CD4-positive, alpha-beta T cell (primary cell): ENCODE data around the gene PTPRM. TPM values are rescaled to one million over a fixed set of nuclear protein-coding genes. Genes with fewer than 3 reads are reported as not detected.

Experiments used
- ATAC-seq: fragments of 200-7000 bp; cut with Tn5 transposase; one replicate; pipeline ENCODE4 v1.10.0; 2022; ENCODE audit warnings: mild to moderate bottlenecking; ENCODE audit not compliant: poor library complexity
- CTCF ChIA-PET: fragments of 350-600 bp; sonication (Branson Sonifier 250); formaldehyde crosslinking; loops from one replicate; lab custom pipeline; 2021; ENCODE audit warnings: antibody characterized with exemption, inconsistent platforms; lab: Charles Lee
- POLR2A ChIA-PET: fragments of 350-600 bp; sonication (Branson Sonifier 250); formaldehyde crosslinking; loops from one replicate; lab custom pipeline; 2021; ENCODE audit warnings: antibody characterized with exemption, inconsistent platforms; lab: Charles Lee
- DNase-seq, 14 experiments: peaks; one replicate each; pipeline ENCODE4 v3.0.0-alpha.2; 2013 to 2020; ENCODE audit warnings: mixed read lengths in 2 of 14
- H3K27ac ChIP-seq, 2 donors: one replicate each; pipeline versions ENCODE4 v1.5.1 to v1.7.0; 2013; ENCODE audit warnings: low read length in 2 of 2, low read depth in 1 of 2, mild to moderate bottlenecking in 1 of 2
- H3K27me3 ChIP-seq, 2 experiments: 1 replicate in 1 of 2; 2 replicates in 1 of 2; pipeline versions ENCODE4 v1.6.1 to v1.7.0; 2013; ENCODE audit warnings: low read length in 2 of 2, control low read depth in 1 of 2, mild to moderate bottlenecking in 1 of 2, moderate library complexity in 1 of 2; ENCODE audit not compliant: insufficient read depth in 2 of 2, control insufficient read depth in 1 of 2
- H3K36me3 ChIP-seq: one replicate; pipeline ENCODE4 v1.6.1; 2013; ENCODE audit warnings: low read length, control low read depth; ENCODE audit not compliant: insufficient read depth
- H3K4me1 ChIP-seq: one replicate; pipeline ENCODE4 v1.6.1; 2013; ENCODE audit warnings: low read length, control low read depth; ENCODE audit not compliant: insufficient read depth
- H3K4me3 ChIP-seq: one replicate; pipeline ENCODE4 v1.5.1; 2013; ENCODE audit warnings: mild to moderate bottlenecking, low read length, moderate library complexity
- H3K9me3 ChIP-seq, 2 experiments: 1 replicate in 1 of 2; 2 replicates in 1 of 2; pipeline versions ENCODE4 v1.6.1 to v1.7.0; 2013; ENCODE audit warnings: low read length in 2 of 2, mild to moderate bottlenecking in 2 of 2, control low read depth in 1 of 2, moderate library complexity in 1 of 2; ENCODE audit not compliant: control insufficient read depth in 1 of 2, insufficient read depth in 1 of 2
- H3K27ac Mint-ChIP-seq: one replicate; pipeline ENCODE4 v1.8.0; 2020; ENCODE audit warnings: mixed read lengths
- H3K27me3 Mint-ChIP-seq: one replicate; pipeline ENCODE4 v1.8.0; 2021; ENCODE audit warnings: mixed read lengths
- H3K36me3 Mint-ChIP-seq: one replicate; pipeline ENCODE4 v1.8.0; 2021; ENCODE audit warnings: low read depth, mixed read lengths
- H3K4me1 Mint-ChIP-seq: one replicate; pipeline ENCODE4 v1.8.0; 2021; ENCODE audit warnings: low read depth, mixed read lengths
- H3K4me3 Mint-ChIP-seq: one replicate; pipeline ENCODE4 v1.8.0; 2020; ENCODE audit warnings: mild to moderate bottlenecking, mixed read lengths
- H3K9me3 Mint-ChIP-seq: one replicate; pipeline ENCODE4 v1.8.0; 2020; ENCODE audit warnings: mixed read lengths
- CTCF ChIP-seq: fragments of 200-600 bp; IDR thresholded peaks from one replicate; pipeline ENCODE4 v1.8.0; 2022; ENCODE audit warnings: antibody characterized with exemption, mild to moderate bottlenecking
- intact Hi-C, 2 experiments: fragments of 100-400 bp; cut with DNase I in 1 of 2; cut with micrococcal nuclease in 1 of 2; formaldehyde crosslinking; loops; one replicate each; pipeline versions ENCODE4 v1.15.1 to v1.9.0; 2023 to 2025; cut with DNase I, micrococcal nuclease
- total RNA-seq, 174 experiments: library from RNA in 2 of 174; stranded (reverse) in 2 of 174; gene quantifications; one replicate each; pipeline ENCODE4 v1.2.3 and lab custom pipeline; 2021 to 2026

Gene PTPRM
- total RNA-seq, 2 experiments from 2014 or later = 21.7 to 21.9 TPM

DNA sequence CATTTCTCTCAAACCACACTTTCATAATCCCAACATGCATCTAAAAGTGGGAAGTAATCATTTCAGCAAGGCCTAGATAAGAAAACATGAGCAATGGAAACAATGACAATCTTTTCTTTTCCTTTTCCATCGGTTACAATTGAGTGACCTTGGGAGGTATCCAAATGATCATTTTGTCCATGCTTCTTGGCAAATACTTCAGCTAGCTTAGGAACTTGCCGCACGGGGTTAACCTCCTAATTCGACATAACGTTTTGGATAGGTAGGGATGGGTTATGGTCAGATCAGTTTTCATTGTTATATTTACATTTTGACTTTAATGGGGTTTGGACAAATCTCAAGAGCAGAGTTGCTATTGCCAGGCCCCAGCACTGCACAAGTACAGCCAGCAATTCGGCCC, 4.6 kb upstream of the PTPRM start:
- Histone ChIP-seq H3K27ac (no peak overlapping the region), H3K4me3 (no peak overlapping the region), H3K36me3 (no peaks in the 10 kb centered on the region), H3K4me1 (peaks cover 2% of the 10 kb centered on the region), H3K9me3 (no peaks in the 10 kb centered on the region), H3K27me3 (peaks cover 10 to 17% of the 10 kb centered on the region in 2 experiments)
- Mint-ChIP-seq H3K36me3 (no peaks in the 10 kb centered on the region), H3K4me3 (no peak overlapping the region), H3K27me3 (peaks cover 50% of the 10 kb centered on the region), H3K27ac (no peak overlapping the region), H3K4me1 (peaks cover 5% of the 10 kb centered on the region), H3K9me3 (no peaks in the 10 kb centered on the region)
- DNase-seq = no peak
- no peak for ATAC-seq
- TF ChIP-seq CTCF = no peak
- POLR2A ChIA-PET = no interaction called here
- CTCF ChIA-PET = no interaction called here
- intact Hi-C loops = no loop called here

- intact Hi-C loops = loop anchor here in 1 of 2 experiments (5.0 kb wide), 1 partner anchor 1042 kb away; the partner anchor contains the start of gene RAB12
- CTCF ChIA-PET = interaction anchor here (1.0 kb wide), 1 partner anchor 39 kb away, joined by 3 read pairs; no protein-coding TSS in a partner anchor
- Histone ChIP-seq H3K27me3 (peaks cover 24 to 28% of the 10 kb centered on the region in 2 experiments), H3K27ac (no peak overlapping the region), H3K4me3 (no peak overlapping the region), H3K9me3 (peaks cover 0 to 4% of the 10 kb centered on the region in 2 experiments), H3K36me3 (no peaks in the 10 kb centered on the region), H3K4me1 (peaks cover 3% of the 10 kb centered on the region)
- no peaks in the 10 kb centered on the region for H3K36me3 Mint-ChIP-seq
- no peak for TF ChIP-seq CTCF
- H3K4me3 Mint-ChIP-seq = peak overlapping the region; percentile 62
- no peak for DNase-seq
- peaks cover 64% of the 10 kb centered on the region for H3K27me3 Mint-ChIP-seq
- H3K4me1 Mint-ChIP-seq = peaks cover 14% of the 10 kb centered on the region
- no peaks in the 10 kb centered on the region for H3K9me3 Mint-ChIP-seq
- no peak overlapping the region for H3K27ac Mint-ChIP-seq
- no peak for ATAC-seq
- POLR2A ChIA-PET = no interaction called here
Observed at GRCh38 chr18:7565677-7566076, 1.4 kb upstream of the PTPRM start.

DNA sequence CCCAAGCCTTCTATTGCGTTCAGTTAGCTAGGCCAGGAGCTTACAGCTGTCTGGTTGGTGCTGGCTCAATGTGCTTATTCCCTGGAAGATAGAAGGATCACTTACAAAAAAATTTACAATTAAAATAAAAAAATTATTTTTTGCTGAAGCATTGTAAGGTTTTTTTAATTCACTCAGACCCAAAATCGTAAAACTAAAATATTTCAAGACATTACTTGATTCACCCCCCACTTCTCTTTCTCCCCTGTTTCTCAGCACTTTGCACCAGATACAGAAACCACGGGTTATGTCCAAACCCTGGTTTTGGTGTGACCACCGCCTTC, 911 bp upstream of the PTPRM start:
- Mint-ChIP-seq H3K4me1 (peaks cover 14% of the 10 kb centered on the region), H3K27me3 (peaks cover 66% of the 10 kb centered on the region), H3K9me3 (no peaks in the 10 kb centered on the region), H3K4me3 (no peak overlapping the region), H3K27ac (no peak overlapping the region), H3K36me3 (no peaks in the 10 kb centered on the region)
- ChIA-PET POLR2A (no interaction called here), CTCF (interaction anchor here (1.0 kb wide), 1 partner anchor 39 kb away, joined by 3 read pairs; no protein-coding TSS in a partner anchor)
- intact Hi-C loops = loop anchor here in 1 of 2 experiments (5.0 kb wide), 1 partner anchor 1041 kb away; the partner anchor contains the start of gene RAB12
- Histone ChIP-seq H3K36me3 (no peaks in the 10 kb centered on the region), H3K4me1 (peaks cover 3% of the 10 kb centered on the region), H3K4me3 (peak overlapping the region; percentile 41), H3K9me3 (peaks cover 0 to 4% of the 10 kb centered on the region in 2 experiments), H3K27me3 (peaks cover 25 to 30% of the 10 kb centered on the region in 2 experiments), H3K27ac (no peak overlapping the region)
- ATAC-seq (no peak), DNase-seq (no peak)
- no peak for TF ChIP-seq CTCF
